Right atrium auricular region (tissue), 2 donors: ENCODE results near the gene CAB39. TPM values are rescaled to one million over a fixed set of nuclear protein-coding genes. Genes with fewer than 3 reads are reported as not detected.

ENCODE experiments used
- DNase-seq: peaks from one replicate; pipeline ENCODE4 v3.0.0-alpha.2; 2019; ENCODE audit warnings: low spot score
- H3K27ac ChIP-seq, 2 donors: fragments of 200-600 bp; sonication (generic); 1 replicate in 1 of 2; 2 replicates in 1 of 2; pipeline ENCODE4 v1.5.1; 2016 to 2019
- H3K27me3 ChIP-seq, 2 donors: fragments of 200-600 bp; sonication (generic); one replicate each; pipeline versions ENCODE4 v1.5.1 to v1.6.0; 2017 to 2019
- H3K36me3 ChIP-seq: fragments of 200-600 bp; sonication (generic); one replicate; pipeline ENCODE4 v1.5.1; 2016
- H3K4me1 ChIP-seq, 2 donors: fragments of 200-600 bp; sonication (generic); one replicate each; pipeline versions ENCODE4 v1.5.1 to v1.6.0; 2017 to 2019
- H3K4me3 ChIP-seq, 2 donors: fragments of 200-600 bp; sonication (generic); 1 replicate in 1 of 2; 2 replicates in 1 of 2; pipeline ENCODE4 v1.5.1; 2017 to 2019; ENCODE audit warnings: mild to moderate bottlenecking in 1 of 2, moderate library complexity in 1 of 2
- H3K9me3 ChIP-seq, 2 donors: fragments of 200-600 bp; sonication (generic); one replicate each; pipeline ENCODE4 v1.5.1; 2019
- CTCF ChIP-seq, 2 donors: fragments of 200-600 bp; sonication (generic); IDR thresholded peaks; one replicate each; pipeline ENCODE4 v1.5.1; 2019; ENCODE audit warnings: antibody characterized with exemption in 2 of 2
- total RNA-seq, 2 donors: library from RNA; depleted of rRNA; stranded (reverse); fragments of >200 nt; gene quantifications; one replicate each; pipeline ENCODE4 v1.1.0, GENCODE V29; 2016

CAB39 gene
- total RNA-seq, 2 donors from 2014 or later: 66.1 to 81.5 TPM

GRCh38 chr2:230829293-230829692 is 116.7 kb downstream of the CAB39 start:
- peaks cover 0 to 13% of the 10 kb centered on the region in 2 donors for H3K4me1 ChIP-seq
- H3K36me3 ChIP-seq: no peaks in the 10 kb centered on the region
- no peak overlapping the region for H3K4me3 ChIP-seq
- peaks cover 4 to 9% of the 10 kb centered on the region in 2 donors for H3K27me3 ChIP-seq
- no peak for DNase-seq
- no peak for TF ChIP-seq CTCF (IDR thresholded peaks at IDR 0.05)
- H3K9me3 ChIP-seq: no peaks in the 10 kb centered on the region
- no peak overlapping the region for H3K27ac ChIP-seq

DNA sequence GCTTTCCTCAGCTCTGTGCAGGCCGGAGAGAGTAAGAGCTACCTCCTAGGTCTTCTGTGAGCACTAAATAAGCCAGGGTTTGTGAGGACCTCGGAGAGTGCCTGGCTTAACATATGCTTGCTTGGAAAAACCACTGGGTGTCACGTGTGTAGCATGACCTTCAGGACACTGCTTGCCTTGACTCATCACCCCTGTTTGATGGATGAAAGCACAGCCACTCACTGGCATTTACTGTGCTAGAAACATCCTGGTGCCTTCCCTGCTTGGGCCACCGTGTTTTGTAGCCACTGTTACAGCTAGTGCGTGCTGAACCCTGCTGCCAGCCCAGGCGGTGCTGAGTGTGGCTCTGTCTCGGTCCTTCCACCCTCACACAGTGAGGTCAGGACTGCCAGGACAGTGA is 117.3 kb downstream of the CAB39 start:
- no peaks in the 10 kb centered on the region for H3K36me3 ChIP-seq
- no peak for DNase-seq
- H3K9me3 ChIP-seq: no peaks in the 10 kb centered on the region
- no peak overlapping the region for H3K27ac ChIP-seq
- TF ChIP-seq CTCF (IDR thresholded peaks at IDR 0.05): no peak
- H3K4me1 ChIP-seq: peaks cover 0 to 11% of the 10 kb centered on the region in 2 donors
- peaks cover 4 to 9% of the 10 kb centered on the region in 2 donors for H3K27me3 ChIP-seq
- no peak overlapping the region for H3K4me3 ChIP-seq

DNA sequence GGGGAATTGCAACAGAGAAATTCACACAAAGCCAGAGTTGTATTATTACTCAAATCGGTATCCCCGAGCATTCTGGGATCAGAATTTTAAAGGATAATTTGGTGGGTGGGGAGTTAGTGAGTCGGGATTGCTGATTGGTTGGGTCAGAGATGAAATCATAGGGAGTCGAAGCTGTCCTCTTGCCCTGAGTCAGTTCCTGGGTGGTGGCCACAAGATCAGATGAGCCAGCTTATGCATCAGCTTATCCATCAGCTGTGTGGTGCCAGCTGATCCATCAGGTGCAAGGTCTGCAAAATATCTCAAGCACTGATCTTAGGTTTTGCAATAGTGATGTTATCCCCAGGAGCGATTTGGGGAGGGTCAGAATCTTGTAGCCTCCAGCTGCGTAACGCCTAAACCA is 117.8 kb downstream of the CAB39 start:
- peaks cover 4 to 9% of the 10 kb centered on the region in 2 donors for H3K27me3 ChIP-seq
- no peak for DNase-seq
- no peaks in the 10 kb centered on the region for H3K9me3 ChIP-seq
- no peak overlapping the region for H3K4me3 ChIP-seq
- H3K4me1 ChIP-seq: peaks cover 0 to 11% of the 10 kb centered on the region in 2 donors
- H3K27ac ChIP-seq: no peak overlapping the region
- no peaks in the 10 kb centered on the region for H3K36me3 ChIP-seq
- TF ChIP-seq CTCF (IDR thresholded peaks at IDR 0.05): no peak

DNA sequence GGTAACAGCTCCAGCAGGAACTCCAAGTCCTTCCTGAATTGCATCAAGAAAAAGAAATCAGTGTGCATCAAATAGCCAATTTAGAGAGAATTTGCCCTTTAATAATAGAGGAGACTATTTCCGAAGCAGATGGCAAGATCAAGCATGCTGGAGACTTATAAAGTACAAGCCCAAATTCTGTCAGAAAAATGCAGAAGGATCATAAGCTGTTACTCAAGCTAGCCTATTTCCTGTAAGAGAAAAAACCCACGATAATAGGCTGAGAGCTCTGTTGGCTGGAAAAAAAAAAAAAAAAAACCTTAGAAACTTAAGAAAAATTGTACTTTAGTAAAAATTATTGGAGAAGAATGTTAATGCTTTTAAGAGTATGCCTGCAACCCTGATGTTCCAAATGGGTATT is 127.7 kb downstream of the CAB39 start:
- H3K27ac ChIP-seq: no peak overlapping the region
- no peaks in the 10 kb centered on the region for H3K27me3 ChIP-seq
- DNase-seq: no peak
- no peaks in the 10 kb centered on the region for H3K36me3 ChIP-seq
- no peaks in the 10 kb centered on the region for H3K4me1 ChIP-seq
- no peak overlapping the region for H3K4me3 ChIP-seq
- H3K9me3 ChIP-seq: peaks cover 0 to 9% of the 10 kb centered on the region in 2 donors
- TF ChIP-seq CTCF (IDR thresholded peaks at IDR 0.05): no peak

GRCh38 chr2:230842473-230842872 is 129.8 kb downstream of the CAB39 start:
- no peak overlapping the region for H3K27ac ChIP-seq
- TF ChIP-seq CTCF (IDR thresholded peaks at IDR 0.05): no peak
- no peak overlapping the region for H3K4me3 ChIP-seq
- H3K4me1 ChIP-seq: no peaks in the 10 kb centered on the region
- H3K27me3 ChIP-seq: no peaks in the 10 kb centered on the region
- H3K36me3 ChIP-seq: no peaks in the 10 kb centered on the region
- peaks cover 0 to 16% of the 10 kb centered on the region in 2 donors for H3K9me3 ChIP-seq
- no peak for DNase-seq

GRCh38 chr2:230843132-230843531 is 130.5 kb downstream of the CAB39 start:
- H3K27ac ChIP-seq: no peak overlapping the region
- peak; percentile 13 for DNase-seq
- H3K36me3 ChIP-seq: no peaks in the 10 kb centered on the region
- no peak overlapping the region for H3K4me3 ChIP-seq
- no peaks in the 10 kb centered on the region for H3K27me3 ChIP-seq
- TF ChIP-seq CTCF (IDR thresholded peaks at IDR 0.05): no peak
- H3K9me3 ChIP-seq: peaks cover 0 to 16% of the 10 kb centered on the region in 2 donors
- H3K4me1 ChIP-seq: peaks cover 0 to 6% of the 10 kb centered on the region in 2 donors
